Cardiac muscle cell (in vitro differentiated cells and primary cell): Measurements from ENCODE around the gene DVL1. TPM values are rescaled to one million over a fixed set of nuclear protein-coding genes. Genes with fewer than 3 reads are reported as not detected.

Experiments used
- DNase-seq, 2 donors: peaks; one replicate each; pipeline versions ENCODE4 v3.0.0 to v3.0.0-alpha.2; 2010 to 2017; ENCODE audit warnings: low read depth in 1 of 2, low spot score in 1 of 2
- H3K27ac ChIP-seq: fragments of 200-600 bp; sonication (generic); 2 replicates; pipeline ENCODE4 v1.5.1; 2016
- H3K27me3 ChIP-seq: fragments of 200-600 bp; sonication (generic); 2 replicates; pipeline ENCODE4 v1.6.0; 2016; ENCODE audit warnings: control low read depth
- H3K36me3 ChIP-seq: fragments of 200-600 bp; sonication (generic); 2 replicates; pipeline ENCODE4 v1.5.1; 2016; ENCODE audit warnings: control low read depth
- H3K4me1 ChIP-seq: fragments of 200-600 bp; sonication (generic); 2 replicates; pipeline ENCODE4 v1.8.1; 2017; ENCODE audit warnings: low read depth, mild to moderate bottlenecking, mixed run types
- H3K4me3 ChIP-seq: fragments of 200-600 bp; sonication (generic); 2 replicates; pipeline ENCODE4 v1.5.1; 2016; ENCODE audit warnings: mild to moderate bottlenecking
- H3K9me3 ChIP-seq: fragments of 200-600 bp; sonication (generic); 2 replicates; pipeline ENCODE4 v1.5.1; 2017; ENCODE audit warnings: low read depth, mild to moderate bottlenecking, control low read depth
- polyA plus RNA-seq: library from polyadenylated mRNA; unstranded; fragments of >200 nt; fragmentation: Nextera tagmentation; extraction: Ambion mirVana; gene quantifications from 2 replicates; pipeline ENCODE4 v1.2.1, GENCODE V29; 2016
- total RNA-seq: library from RNA; depleted of rRNA; stranded (reverse); fragments of >200 nt; gene quantifications from 2 replicates; pipeline ENCODE4 v1.2.3, GENCODE V29; 2016
- TF ChIP-seq, protein P1 (sequence below): IDR thresholded peaks from 2 replicates; pipeline ENCODE4 v1.5.1; 2012; ENCODE audit warnings: low read depth, mild to moderate bottlenecking, low read length

Gene DVL1
- total and polyA plus RNA-seq, 2 experiments from 2014 or later = 29.1 to 105 TPM

DNA sequence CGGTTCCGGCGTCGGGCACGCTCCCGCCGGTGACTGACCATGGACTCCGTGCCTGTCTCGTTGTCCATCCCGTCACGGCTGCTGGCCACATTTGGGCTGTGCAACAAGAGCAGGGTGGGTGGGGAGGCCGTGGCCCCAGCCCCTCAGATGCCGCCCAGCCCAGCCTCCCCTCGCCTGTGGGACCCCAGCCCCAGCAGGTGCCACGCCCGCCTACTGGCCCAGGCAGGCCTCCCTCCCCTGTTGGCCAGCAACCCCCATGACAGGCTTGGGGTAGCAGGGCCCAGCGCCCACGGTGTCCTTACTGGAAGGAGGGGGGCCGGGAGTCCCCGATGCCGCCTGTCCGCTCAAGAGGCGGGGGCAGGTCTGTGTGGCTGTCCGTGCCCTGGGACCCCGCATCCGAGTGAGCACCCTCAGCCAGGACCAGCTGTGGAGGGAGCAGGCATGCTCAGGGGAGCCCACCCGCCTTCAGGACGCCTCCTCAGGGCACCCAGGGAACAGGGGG, 7.1 kb downstream of the DVL1 start:
- Histone ChIP-seq H3K4me1 (no peaks in the 10 kb centered on the region), H3K9me3 (no peaks in the 10 kb centered on the region), H3K4me3 (no peak overlapping the region), H3K27ac (no peak overlapping the region), H3K27me3 (no peaks in the 10 kb centered on the region), H3K36me3 (peaks cover 2% of the 10 kb centered on the region)
- TF ChIP-seq, protein P1, sequence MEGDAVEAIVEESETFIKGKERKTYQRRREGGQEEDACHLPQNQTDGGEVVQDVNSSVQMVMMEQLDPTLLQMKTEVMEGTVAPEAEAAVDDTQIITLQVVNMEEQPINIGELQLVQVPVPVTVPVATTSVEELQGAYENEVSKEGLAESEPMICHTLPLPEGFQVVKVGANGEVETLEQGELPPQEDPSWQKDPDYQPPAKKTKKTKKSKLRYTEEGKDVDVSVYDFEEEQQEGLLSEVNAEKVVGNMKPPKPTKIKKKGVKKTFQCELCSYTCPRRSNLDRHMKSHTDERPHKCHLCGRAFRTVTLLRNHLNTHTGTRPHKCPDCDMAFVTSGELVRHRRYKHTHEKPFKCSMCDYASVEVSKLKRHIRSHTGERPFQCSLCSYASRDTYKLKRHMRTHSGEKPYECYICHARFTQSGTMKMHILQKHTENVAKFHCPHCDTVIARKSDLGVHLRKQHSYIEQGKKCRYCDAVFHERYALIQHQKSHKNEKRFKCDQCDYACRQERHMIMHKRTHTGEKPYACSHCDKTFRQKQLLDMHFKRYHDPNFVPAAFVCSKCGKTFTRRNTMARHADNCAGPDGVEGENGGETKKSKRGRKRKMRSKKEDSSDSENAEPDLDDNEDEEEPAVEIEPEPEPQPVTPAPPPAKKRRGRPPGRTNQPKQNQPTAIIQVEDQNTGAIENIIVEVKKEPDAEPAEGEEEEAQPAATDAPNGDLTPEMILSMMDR = no peak
- DNase-seq = no peak

DNA sequence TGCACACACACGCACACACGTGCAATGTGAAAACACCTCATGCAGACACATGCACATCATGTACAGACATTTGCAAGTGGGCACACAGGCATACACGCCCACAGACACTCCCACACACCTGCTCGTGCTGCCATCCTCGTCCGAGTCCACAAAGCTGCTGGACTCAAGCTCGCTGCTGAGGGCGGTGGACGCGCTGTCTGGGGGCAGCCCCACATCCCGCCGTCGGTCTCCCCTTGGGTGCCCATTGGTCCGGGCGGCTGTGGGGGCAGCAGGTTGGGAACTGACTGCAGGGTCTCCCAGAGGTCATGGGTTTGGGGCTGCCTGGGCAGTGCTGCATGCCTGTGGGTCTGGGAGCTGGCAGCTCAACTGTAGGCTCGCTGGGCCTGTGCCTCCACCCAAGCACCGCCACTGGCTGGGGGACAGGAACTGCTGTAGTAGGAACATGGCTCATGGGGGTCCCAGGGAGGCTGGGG, 7.6 kb downstream of the DVL1 start:
- TF ChIP-seq, protein P1 = no peak
- Histone ChIP-seq H3K27ac (no peak overlapping the region), H3K36me3 (peaks cover 2% of the 10 kb centered on the region), H3K4me1 (no peaks in the 10 kb centered on the region), H3K4me3 (no peak overlapping the region), H3K27me3 (no peaks in the 10 kb centered on the region), H3K9me3 (no peaks in the 10 kb centered on the region)
- no peak for DNase-seq

DNA sequence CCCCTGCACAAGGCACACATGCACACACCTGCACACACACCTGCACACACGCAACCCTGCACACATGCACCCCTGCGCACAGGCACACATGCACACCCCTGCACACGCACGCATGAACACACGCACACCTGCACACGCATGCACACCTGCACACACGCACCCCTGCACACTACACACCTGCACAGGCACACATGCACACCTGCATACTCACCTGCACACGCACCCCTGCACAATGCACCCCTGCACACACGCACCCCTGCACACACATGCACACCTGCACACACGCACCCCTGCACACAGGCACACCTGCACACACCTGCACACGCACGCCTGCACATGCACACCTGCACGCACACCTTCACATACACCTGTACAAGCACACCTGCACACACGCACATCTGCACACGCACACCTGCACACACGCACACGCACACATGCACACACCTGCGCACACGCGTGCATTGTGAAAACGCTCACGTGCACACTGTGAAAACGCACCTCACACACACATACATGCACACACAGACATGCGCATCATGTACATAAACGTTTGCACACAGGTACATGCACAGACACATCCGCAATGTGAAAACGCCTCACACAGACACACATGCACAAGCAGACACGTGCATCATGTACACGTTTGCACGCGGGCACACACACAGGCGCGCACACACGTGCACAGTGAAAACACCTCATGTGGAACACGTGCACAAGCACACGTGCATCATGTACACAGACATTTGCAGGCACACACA, 8.2 kb downstream of the DVL1 start:
- no peaks in the 10 kb centered on the region for H3K27me3 ChIP-seq
- DNase-seq = no peak
- no peaks in the 10 kb centered on the region for H3K9me3 ChIP-seq
- TF ChIP-seq, protein P1 = no peak
- H3K4me3 ChIP-seq = no peak overlapping the region
- H3K4me1 ChIP-seq = no peaks in the 10 kb centered on the region
- no peak overlapping the region for H3K27ac ChIP-seq
- peaks cover 2% of the 10 kb centered on the region for H3K36me3 ChIP-seq

DNA sequence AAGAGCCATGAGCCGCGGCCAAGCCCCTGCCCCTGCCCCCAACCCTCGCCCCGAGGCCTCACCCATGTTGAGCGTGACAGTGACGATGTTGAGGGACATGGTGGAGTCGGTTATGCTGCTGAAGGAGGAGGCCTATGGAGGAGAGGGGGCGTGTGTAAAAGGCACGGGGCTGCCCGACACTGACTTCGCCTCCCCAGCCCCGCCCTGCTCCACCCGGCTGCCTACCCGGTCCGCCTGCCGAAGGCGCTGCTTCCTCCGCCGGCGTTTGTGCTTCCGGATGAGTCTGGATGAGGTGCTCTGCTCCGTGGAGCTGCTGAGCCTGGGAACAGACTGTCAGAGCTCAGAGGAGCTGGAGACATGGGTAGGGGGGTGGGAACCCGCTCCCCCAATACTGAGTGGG, 9.0 kb downstream of the DVL1 start:
- Histone ChIP-seq H3K4me3 (no peak overlapping the region), H3K9me3 (no peaks in the 10 kb centered on the region), H3K36me3 (peaks cover 2% of the 10 kb centered on the region), H3K4me1 (no peaks in the 10 kb centered on the region), H3K27ac (no peak overlapping the region), H3K27me3 (no peaks in the 10 kb centered on the region)
- no peak for DNase-seq
- TF ChIP-seq, protein P1 = no peak

DNA sequence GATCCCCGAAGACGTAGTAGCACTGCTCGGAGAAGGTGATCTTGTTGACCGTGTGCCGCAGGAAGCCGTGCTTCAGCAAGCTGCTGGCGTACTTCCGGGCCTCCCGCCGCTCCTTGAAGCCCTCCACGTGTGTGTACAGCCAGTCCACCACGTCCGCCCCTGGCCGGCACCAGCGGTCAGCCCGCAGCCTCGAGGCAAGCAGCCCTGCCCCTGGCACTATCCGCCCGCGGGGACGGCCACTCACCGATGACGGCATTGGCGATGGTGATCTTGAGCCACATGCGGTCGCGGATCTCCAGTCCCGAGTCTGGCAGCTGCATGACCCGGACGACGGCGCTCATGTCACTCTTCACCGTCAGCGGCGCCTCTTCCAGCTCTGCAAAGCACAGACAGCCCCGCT, 10.9 kb downstream of the DVL1 start:
- Histone ChIP-seq H3K36me3 (peaks cover 2% of the 10 kb centered on the region), H3K4me3 (no peak overlapping the region), H3K27me3 (no peaks in the 10 kb centered on the region), H3K27ac (no peak overlapping the region), H3K9me3 (no peaks in the 10 kb centered on the region), H3K4me1 (no peaks in the 10 kb centered on the region)
- TF ChIP-seq, protein P1 = no peak
- no peak for DNase-seq
